Neural progenitor cell (in vitro differentiated cells): ENCODE results near the gene CDH13.

Experiments
- EZH2phosphoT487 ChIP-seq: fragments of 200-600 bp; sonication (generic); IDR thresholded peaks from 2 replicates; pipeline ENCODE4 v1.6.1; 2017; ENCODE audit warnings: antibody characterized with exemption
- TF ChIP-seq, protein P1 (sequence below): fragments of 200-600 bp; sonication (generic); IDR thresholded peaks from 2 replicates; pipeline ENCODE4 v1.5.1; 2017; ENCODE audit warnings: antibody characterized with exemption, mild to moderate bottlenecking

DNA sequence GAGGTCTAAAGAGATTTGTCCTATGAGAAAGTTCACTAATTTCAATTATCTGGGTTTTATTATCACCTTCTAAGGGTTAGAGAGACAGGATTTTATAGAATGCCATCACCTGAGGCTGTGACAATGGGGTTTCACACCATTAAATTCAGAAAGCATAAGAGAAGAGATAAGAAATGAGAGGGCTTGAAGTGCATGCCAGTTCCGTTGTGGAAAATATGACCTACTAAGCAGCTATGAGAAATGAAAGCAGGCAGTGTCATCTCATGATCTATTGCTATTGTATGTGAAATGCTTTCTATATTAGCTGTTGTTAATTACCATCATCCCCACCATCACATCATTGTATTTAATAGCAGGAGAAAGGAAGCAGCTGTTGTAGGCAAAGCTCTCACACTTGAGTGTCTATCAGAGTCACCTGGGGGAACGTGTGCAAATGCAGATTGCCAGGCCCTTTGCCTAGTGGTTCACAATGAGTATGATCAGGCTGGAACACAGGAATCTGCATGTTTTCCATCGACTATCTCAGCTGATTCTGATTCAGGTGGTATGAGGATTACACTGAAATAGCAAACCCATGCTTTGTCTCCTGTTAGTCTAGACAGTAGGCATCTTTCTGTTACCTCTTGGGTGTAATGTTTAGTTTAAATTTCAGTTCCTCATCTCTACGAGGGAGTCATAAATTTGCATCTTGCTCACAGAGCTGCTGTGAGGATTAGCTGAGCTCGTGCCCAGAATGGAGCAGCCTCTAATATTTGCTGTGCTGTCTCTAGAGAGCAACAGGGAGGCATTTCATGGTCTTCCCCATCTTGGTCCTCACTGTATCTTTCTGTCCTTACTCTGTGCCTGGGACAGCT is 256.4 kb downstream of the CDH13 start:
- TF ChIP-seq, protein P1, sequence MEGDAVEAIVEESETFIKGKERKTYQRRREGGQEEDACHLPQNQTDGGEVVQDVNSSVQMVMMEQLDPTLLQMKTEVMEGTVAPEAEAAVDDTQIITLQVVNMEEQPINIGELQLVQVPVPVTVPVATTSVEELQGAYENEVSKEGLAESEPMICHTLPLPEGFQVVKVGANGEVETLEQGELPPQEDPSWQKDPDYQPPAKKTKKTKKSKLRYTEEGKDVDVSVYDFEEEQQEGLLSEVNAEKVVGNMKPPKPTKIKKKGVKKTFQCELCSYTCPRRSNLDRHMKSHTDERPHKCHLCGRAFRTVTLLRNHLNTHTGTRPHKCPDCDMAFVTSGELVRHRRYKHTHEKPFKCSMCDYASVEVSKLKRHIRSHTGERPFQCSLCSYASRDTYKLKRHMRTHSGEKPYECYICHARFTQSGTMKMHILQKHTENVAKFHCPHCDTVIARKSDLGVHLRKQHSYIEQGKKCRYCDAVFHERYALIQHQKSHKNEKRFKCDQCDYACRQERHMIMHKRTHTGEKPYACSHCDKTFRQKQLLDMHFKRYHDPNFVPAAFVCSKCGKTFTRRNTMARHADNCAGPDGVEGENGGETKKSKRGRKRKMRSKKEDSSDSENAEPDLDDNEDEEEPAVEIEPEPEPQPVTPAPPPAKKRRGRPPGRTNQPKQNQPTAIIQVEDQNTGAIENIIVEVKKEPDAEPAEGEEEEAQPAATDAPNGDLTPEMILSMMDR = no peak
- no peak for TF ChIP-seq EZH2phosphoT487
